SK-N-MC (cell line): ENCODE results near the gene TANGO2.

Experiments used
- DNase-seq: peaks from one replicate; pipeline ENCODE4 v3.0.0-alpha.2; 2011; ENCODE audit warnings: low read depth, low spot score
- H3K27ac ChIP-seq: fragments of 200-600 bp; sonication (generic); 2 replicates; pipeline ENCODE4 v1.5.1; 2016; ENCODE audit warnings: mixed run types
- H3K36me3 ChIP-seq: fragments of 200-600 bp; sonication (generic); 2 replicates; pipeline ENCODE4 v1.6.1; 2017; ENCODE audit warnings: antibody characterized with exemption, low read length, mixed read lengths; ENCODE audit not compliant: insufficient read depth
- H3K4me3 ChIP-seq: fragments of 200-600 bp; sonication (generic); 2 replicates; pipeline ENCODE4 v1.5.1; 2016
- H3K9ac ChIP-seq: fragments of 200-600 bp; sonication (generic); 2 replicates; pipeline ENCODE4 v1.8.0; 2017; ENCODE audit warnings: mixed run types, mixed read lengths; ENCODE audit not compliant: insufficient read length
- H3K9me3 ChIP-seq: fragments of 200-600 bp; sonication (generic); 2 replicates; pipeline ENCODE4 v1.6.1; 2017; ENCODE audit warnings: low read depth, mild to moderate bottlenecking, antibody characterized with exemption, low read length, moderate library complexity, mixed read lengths
- EZH2 ChIP-seq: fragments of 200-600 bp; sonication (generic); IDR thresholded peaks from one replicate; pipeline ENCODE4 v1.6.1; 2017; ENCODE audit warnings: antibody characterized with exemption
- FOXP2 ChIP-seq: optimal IDR thresholded peaks from 2 replicates; pipeline ENCODE3; 2011; ENCODE audit warnings: mild to moderate bottlenecking, moderate library complexity; ENCODE audit not compliant: insufficient read depth; ENCODE audit errors: extremely low read length, control extremely low read depth
- POLR2AphosphoS5 ChIP-seq: IDR thresholded peaks from 2 replicates; pipeline ENCODE4 v1.6.1; 2012; ENCODE audit warnings: mild to moderate bottlenecking, low read depth, low read length, borderline replicate concordance

Gene TANGO2

GRCh38 chr22:20057596-20058268 is 36.8 kb downstream of the TANGO2 start:
- TF ChIP-seq EZH2: no peak
- no peak for TF ChIP-seq FOXP2
- no peak for TF ChIP-seq POLR2AphosphoS5
- no peak overlapping the region for H3K4me3 ChIP-seq
- no peak overlapping the region for H3K27ac ChIP-seq
- H3K9me3 ChIP-seq: no peaks in the 10 kb centered on the region
- no peaks in the 10 kb centered on the region for H3K36me3 ChIP-seq
- H3K9ac ChIP-seq: no peak overlapping the region
- no peak for DNase-seq

GRCh38 chr22:20058989-20059770 is 38.3 kb downstream of the TANGO2 start:
- Histone ChIP-seq H3K27ac (no peak overlapping the region), H3K9ac (no peak overlapping the region), H3K36me3 (no peaks in the 10 kb centered on the region), H3K4me3 (no peak overlapping the region), H3K9me3 (no peaks in the 10 kb centered on the region)
- no peak for DNase-seq
- no peak for TF ChIP-seq EZH2
- no peak for TF ChIP-seq FOXP2
- no peak for TF ChIP-seq POLR2AphosphoS5

DNA sequence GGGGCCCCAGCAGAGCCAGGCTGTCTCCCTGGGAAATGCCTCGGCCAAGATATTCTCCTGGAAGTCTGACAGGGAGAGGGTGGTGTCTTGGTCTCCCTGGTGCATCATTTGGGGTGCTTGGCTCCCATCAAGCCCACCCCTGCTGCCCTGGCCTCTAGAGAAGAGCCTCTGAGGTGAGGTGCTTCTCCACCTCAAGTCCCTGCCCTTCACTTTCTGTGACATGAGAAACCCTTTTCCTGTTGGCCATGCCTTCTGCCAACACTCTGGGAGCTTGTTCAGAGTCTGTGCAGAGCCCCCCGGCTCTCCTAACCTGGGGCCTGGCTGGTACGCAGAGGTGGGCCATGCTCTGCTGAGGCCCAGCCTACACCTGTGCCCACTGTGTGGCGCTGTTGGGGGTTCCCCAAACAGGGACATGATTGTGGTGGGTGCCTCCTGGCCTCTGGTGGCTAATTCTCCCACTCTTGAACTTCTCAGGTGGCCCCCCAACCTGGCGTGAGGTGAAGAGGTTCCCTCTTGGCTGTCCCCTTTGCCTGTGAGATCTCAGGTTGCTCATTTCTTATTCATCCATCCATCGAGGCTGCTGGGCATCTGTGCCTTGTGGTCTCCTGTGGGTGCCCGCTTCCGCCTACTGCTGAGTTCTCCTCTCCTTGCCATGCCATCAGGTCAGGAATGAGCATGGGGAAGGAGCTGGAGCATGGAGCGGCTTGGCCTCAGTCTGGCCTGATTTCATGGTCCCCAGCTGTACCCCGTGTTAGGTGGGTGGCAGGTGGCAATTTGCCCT is 40.0 kb downstream of the TANGO2 start:
- no peak for TF ChIP-seq POLR2AphosphoS5
- no peak for TF ChIP-seq EZH2
- TF ChIP-seq FOXP2: no peak
- H3K4me3 ChIP-seq: no peak overlapping the region
- no peaks in the 10 kb centered on the region for H3K9me3 ChIP-seq
- no peak for DNase-seq
- H3K9ac ChIP-seq: no peak overlapping the region
- no peaks in the 10 kb centered on the region for H3K36me3 ChIP-seq
- H3K27ac ChIP-seq: no peak overlapping the region

DNA sequence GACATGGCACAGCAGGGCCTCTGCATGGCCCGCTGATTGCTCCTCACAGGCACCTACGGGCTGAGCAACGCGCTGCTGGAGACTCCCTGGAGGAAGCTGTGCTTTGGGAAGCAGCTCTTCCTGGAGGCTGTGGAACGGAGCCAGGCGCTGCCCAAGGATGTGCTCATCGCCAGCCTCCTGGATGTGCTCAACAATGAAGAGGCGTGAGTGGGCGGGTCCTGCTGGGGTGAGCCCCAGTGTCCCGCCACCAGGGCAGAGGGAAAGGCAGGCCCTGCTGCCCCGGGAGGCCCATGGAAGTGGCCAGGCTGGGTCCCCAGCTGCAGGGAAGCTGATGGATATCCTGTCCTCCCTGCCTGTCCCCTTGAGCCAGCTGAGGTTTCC is 40.6 kb downstream of the TANGO2 start:
- TF ChIP-seq FOXP2 (no peak), POLR2AphosphoS5 (no peak), EZH2 (no peak)
- Histone ChIP-seq H3K9ac (no peak overlapping the region), H3K9me3 (no peaks in the 10 kb centered on the region), H3K27ac (no peak overlapping the region), H3K4me3 (no peak overlapping the region), H3K36me3 (no peaks in the 10 kb centered on the region)
- DNase-seq: no peak

DNA sequence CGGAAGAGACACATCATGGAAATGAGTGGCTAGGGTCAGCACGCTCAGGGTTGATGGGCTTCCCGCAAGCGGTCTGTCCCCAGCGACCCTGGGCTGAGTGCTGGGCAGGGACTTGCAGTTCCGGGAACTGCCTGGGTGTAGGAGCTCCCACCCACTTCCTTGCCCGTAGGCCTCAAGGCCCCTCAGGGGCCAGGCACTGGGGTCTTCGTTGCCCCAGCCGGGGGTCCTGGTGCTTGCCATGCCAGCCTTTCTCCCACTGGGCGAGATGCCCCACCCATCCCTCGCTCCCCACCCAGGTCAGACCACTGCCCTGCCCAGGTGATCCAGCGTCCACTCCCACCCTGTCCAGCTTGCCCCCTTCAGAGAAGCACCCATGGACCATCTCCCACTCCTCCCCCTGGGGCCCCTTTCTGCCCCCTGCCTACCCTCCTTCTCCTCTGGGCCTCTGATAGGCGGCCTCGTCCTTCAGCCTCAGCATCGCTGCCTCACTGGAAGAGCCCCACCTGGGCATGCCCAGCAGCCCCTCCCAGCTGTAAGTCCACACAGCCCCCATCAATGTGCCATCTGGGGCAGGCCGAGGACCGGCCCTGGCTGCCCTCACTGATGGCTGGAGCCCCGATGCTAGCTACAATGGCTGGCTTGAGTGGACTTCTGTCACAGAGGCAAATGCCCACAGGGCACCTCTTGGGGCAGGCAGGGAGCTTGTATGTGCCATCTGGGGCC is 41.3 kb downstream of the TANGO2 start:
- Histone ChIP-seq H3K36me3 (no peaks in the 10 kb centered on the region), H3K4me3 (no peak overlapping the region), H3K9ac (no peak overlapping the region), H3K27ac (no peak overlapping the region), H3K9me3 (no peaks in the 10 kb centered on the region)
- no peak for DNase-seq
- TF ChIP-seq POLR2AphosphoS5 (no peak), FOXP2 (no peak), EZH2 (no peak)

- Histone ChIP-seq H3K36me3 (no peaks in the 10 kb centered on the region), H3K9ac (no peak overlapping the region), H3K4me3 (no peak overlapping the region), H3K9me3 (no peaks in the 10 kb centered on the region), H3K27ac (no peak overlapping the region)
- TF ChIP-seq POLR2AphosphoS5 (no peak), FOXP2 (no peak), EZH2 (no peak)
- no peak for DNase-seq
Observed at GRCh38 chr22:20062766-20063083, 41.8 kb downstream of the TANGO2 start.

DNA sequence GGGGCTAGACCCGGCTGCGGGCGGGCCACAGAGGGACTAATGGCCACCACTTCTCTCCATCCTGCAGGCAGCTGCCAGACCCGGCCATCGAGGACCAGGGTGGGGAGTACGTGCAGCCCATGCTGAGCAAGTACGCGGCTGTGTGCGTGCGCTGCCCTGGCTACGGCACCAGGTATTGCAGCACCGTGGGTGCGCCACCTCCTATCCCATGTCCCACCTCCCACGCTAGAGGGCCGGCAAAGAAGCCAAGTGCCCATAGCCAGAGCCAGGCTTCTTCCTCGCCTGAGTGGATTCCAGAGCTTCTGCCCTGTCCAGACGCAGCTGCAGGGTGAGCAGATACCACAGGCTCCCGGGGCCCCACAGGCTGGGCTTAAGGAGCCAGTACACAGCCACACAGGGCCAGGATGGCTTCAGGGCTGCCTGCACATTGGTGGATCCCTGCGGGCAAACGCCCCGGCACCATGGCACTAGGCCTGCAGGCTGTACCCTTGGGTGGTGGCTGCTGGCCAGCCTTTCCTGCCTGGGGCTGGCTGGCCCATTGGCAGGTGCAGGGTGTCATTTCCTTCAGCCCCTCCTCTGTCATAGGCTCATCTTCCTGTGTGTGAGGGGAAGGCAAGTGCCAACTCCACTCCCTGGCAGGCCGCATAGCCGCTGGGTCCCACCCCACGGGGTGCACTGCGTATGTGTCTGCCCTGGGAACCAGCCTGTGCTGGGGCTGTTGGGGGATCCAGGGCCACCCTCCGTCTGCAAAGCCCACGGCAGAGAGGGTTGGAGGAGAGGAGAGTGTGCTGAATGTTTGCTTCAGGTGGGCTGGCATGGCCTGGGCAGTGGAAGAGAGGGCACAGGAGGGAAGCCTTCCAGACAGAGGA is 42.6 kb downstream of the TANGO2 start:
- Histone ChIP-seq H3K36me3 (no peaks in the 10 kb centered on the region), H3K9ac (no peak overlapping the region)
- TF ChIP-seq FOXP2 (no peak), EZH2 (no peak)

More for the DNA sequence above, 42.6 kb downstream of the TANGO2 start:
- no peak overlapping the region for H3K27ac ChIP-seq
- H3K4me3 ChIP-seq: no peak overlapping the region
- DNase-seq: no peak
- no peaks in the 10 kb centered on the region for H3K9me3 ChIP-seq
